GM13976 (cell line): ENCODE measurements around the gene IFITM10.

Experiments used
- DNase-seq: peaks from one replicate; pipeline ENCODE4 v3.0.0; 2012; ENCODE audit warnings: low spot score
- CTCF ChIP-seq: IDR thresholded peaks from 2 replicates; pipeline ENCODE4 v1.5.1; 2012; ENCODE audit warnings: borderline replicate concordance, mild to moderate bottlenecking; ENCODE audit not compliant: insufficient read depth; ENCODE audit errors: extremely low read depth, missing control alignments, control extremely low read depth
- in situ Hi-C: fragments of 300-500 bp; cut with MboI; formaldehyde crosslinking; loops from one replicate; pipeline ENCODE4 v1.12.0; 2022; ENCODE audit warnings: low sequenced_read_pairs, mixed read lengths, inconsistent platforms; ENCODE audit not compliant: unreplicated experiment

The IFITM10 gene

DNA sequence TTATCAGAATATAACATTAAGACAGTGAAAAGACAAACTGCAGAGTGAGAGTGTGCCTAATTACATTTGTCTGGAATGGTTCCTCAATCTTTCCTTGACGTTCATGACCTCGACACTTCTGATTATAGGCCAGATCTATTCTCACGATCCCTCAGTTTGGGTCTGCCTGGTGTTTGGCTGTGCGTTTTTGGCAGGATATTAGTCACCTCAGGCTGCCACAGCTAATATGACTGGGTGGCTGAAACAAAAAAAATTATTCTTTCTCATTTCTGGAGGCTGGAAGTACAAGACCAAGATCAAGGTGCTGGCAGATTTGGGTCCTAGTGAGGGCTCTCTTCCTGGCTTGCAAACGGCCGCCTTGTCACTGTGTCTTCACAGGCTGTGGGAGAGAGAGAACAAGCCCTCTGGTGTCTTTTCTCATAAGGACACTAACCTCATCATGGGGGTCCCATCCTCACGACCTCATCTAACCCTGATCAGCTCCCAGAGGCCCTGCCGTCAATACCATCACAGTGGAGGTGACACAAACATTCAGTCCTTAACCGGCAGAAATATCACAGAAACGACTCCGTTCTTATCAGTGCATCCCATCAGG is 23.2 kb downstream of the IFITM10 start:
- TF ChIP-seq CTCF = no peak
- in situ Hi-C loops = no loop called here
- DNase-seq = no peak

GRCh38 chr11:1719781-1720180 is 30.6 kb downstream of the IFITM10 start:
- TF ChIP-seq CTCF = no peak
- DNase-seq = no peak
- in situ Hi-C loops = no loop called here

DNA sequence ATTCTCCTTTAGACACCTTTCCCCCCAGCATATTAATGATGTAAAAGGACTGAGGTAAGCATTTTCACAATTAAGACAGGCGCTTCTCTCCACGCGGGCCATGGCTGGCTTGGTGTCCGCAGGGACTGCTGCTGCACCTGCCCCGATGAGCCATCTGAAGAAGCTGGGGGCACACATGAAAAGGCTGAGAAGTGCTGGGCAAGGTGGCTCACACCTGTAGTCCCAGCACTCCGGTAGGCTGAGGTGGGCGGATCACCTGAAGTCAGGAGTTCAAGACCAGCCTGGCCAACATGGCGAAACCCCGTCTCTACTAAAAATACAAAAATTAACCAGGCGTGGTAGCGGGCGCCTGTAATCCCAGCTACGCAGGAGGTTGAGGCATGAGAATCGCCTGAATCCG is 32.1 kb downstream of the IFITM10 start:
- TF ChIP-seq CTCF = no peak
- no peak for DNase-seq
- in situ Hi-C loops = no loop called here

GRCh38 chr11:1717745-1718144 is 32.6 kb downstream of the IFITM10 start:
- no peak for DNase-seq
- TF ChIP-seq CTCF = no peak
- in situ Hi-C loops = no loop called here

DNA sequence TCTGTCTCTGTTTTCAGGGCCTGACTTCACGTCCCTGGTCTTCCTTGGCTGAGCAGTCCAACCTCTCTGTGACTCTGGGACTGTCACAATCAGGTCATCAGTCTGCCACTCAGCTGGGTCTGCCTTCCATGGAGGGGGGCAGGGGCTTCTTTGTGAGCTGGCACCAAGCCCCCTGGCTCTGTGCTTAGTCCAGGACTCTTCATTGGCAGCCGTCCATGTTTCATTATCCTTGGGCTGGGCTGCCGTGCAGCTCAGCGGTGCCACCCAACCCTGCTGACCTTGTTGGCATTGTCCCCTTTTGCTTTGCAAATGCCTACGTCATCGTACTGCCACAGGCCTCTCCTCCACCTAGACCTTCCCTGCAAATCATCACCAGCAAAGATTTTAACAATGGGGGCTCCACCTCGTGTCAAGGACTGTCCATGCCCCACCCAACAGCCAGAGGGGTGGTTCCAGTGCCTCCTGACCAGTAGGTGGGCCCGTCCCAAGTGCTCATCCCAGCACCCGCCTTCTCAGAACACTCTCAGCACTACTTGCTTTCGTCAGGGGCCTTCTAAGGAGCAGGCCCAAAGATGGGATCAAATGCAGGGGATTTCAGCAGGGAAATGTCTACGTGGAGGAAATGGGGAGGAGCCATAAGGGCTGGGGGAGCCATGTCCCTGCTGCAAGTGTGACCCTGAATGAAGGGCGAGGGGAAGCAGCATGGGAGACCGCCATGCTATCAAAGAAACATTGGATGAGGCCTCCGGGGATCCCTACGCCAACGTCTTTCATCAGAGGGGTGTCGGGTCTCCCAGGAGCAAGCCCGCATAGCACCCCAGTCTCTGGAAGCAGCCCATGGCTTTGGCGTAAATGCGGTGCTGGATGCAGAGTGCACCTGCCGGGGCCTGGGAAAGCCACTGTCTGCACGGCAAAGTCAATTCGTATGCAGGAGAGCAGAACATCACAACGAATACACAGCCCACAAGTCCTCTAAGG is 35.2 kb downstream of the IFITM10 start:
- in situ Hi-C loops = no loop called here
- no peak for TF ChIP-seq CTCF
- no peak for DNase-seq

DNA sequence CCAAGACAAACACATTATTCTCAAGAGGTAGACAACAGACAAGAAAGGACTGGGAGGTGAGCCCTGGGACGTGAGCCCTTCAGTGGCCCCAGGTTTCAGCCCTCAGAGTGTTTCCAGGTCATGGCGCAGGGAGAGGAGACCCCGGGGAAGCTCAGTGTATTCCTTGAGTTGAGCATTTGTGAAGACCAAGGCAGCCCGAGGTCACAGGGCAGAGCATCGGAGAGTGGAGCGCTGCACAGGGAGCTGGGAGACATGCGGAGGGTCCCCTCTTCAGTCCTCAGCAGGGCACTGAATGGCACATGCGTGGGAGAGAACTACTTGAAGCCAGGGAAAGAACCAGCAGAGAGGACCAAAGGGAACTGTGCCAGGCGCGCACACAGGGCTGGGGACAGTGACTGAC is 41.7 kb downstream of the IFITM10 start:
- in situ Hi-C loops = no loop called here
- DNase-seq = no peak
- TF ChIP-seq CTCF = no peak
